ENCODE data around the gene C9orf78. TPM values are rescaled to one million over a fixed set of nuclear protein-coding genes. Genes with fewer than 3 reads are reported as not detected.
A peak's percentile ranks its signal among the peaks of the same experiment; 100 is the strongest.

C9orf78 gene
- total and polyA plus RNA-seq, 9 of the 15 experiments (the other 6 are each of a cell fraction or from before 2014, with no cell fraction given), result 94.6 to 266 (median 202) TPM

DNA sequence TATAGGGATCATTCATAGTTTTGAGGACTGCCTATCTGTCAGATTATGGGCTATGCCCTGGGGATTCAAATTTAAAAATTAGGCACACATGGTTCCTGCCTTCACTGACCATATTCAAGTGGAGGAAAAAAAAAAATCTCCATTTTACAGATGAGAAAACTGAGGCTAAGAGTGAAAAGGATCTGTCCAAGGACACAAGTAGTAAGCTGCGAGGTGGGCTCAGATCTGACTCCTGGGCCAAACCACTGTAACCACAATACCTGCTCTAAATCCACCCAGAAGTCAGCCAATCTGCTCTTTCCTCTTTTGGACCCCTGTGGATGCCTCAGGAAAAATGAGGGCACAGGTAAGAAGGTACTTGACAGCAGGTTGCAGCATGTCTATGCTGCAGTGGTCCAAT is 8.3 kb downstream of the C9orf78 start (continued):
- TF ChIP-seq POLR3A (IDR thresholded peaks at IDR 0.05; ENCODE audit: borderline replicate concordance, extremely low read depth, insufficient read depth, insufficient read length), result no peak
- TF ChIP-seq, protein P1, sequence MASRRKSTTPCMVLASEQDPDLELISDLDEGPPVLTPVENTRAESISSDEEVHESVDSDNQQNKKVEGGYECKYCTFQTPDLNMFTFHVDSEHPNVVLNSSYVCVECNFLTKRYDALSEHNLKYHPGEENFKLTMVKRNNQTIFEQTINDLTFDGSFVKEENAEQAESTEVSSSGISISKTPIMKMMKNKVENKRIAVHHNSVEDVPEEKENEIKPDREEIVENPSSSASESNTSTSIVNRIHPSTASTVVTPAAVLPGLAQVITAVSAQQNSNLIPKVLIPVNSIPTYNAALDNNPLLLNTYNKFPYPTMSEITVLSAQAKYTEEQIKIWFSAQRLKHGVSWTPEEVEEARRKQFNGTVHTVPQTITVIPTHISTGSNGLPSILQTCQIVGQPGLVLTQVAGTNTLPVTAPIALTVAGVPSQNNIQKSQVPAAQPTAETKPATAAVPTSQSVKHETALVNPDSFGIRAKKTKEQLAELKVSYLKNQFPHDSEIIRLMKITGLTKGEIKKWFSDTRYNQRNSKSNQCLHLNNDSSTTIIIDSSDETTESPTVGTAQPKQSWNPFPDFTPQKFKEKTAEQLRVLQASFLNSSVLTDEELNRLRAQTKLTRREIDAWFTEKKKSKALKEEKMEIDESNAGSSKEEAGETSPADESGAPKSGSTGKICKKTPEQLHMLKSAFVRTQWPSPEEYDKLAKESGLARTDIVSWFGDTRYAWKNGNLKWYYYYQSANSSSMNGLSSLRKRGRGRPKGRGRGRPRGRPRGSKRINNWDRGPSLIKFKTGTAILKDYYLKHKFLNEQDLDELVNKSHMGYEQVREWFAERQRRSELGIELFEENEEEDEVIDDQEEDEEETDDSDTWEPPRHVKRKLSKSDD (conservative IDR thresholded peaks at IDR 0.05; ENCODE audit: low read length), result no peak
- TF ChIP-seq, protein P2, sequence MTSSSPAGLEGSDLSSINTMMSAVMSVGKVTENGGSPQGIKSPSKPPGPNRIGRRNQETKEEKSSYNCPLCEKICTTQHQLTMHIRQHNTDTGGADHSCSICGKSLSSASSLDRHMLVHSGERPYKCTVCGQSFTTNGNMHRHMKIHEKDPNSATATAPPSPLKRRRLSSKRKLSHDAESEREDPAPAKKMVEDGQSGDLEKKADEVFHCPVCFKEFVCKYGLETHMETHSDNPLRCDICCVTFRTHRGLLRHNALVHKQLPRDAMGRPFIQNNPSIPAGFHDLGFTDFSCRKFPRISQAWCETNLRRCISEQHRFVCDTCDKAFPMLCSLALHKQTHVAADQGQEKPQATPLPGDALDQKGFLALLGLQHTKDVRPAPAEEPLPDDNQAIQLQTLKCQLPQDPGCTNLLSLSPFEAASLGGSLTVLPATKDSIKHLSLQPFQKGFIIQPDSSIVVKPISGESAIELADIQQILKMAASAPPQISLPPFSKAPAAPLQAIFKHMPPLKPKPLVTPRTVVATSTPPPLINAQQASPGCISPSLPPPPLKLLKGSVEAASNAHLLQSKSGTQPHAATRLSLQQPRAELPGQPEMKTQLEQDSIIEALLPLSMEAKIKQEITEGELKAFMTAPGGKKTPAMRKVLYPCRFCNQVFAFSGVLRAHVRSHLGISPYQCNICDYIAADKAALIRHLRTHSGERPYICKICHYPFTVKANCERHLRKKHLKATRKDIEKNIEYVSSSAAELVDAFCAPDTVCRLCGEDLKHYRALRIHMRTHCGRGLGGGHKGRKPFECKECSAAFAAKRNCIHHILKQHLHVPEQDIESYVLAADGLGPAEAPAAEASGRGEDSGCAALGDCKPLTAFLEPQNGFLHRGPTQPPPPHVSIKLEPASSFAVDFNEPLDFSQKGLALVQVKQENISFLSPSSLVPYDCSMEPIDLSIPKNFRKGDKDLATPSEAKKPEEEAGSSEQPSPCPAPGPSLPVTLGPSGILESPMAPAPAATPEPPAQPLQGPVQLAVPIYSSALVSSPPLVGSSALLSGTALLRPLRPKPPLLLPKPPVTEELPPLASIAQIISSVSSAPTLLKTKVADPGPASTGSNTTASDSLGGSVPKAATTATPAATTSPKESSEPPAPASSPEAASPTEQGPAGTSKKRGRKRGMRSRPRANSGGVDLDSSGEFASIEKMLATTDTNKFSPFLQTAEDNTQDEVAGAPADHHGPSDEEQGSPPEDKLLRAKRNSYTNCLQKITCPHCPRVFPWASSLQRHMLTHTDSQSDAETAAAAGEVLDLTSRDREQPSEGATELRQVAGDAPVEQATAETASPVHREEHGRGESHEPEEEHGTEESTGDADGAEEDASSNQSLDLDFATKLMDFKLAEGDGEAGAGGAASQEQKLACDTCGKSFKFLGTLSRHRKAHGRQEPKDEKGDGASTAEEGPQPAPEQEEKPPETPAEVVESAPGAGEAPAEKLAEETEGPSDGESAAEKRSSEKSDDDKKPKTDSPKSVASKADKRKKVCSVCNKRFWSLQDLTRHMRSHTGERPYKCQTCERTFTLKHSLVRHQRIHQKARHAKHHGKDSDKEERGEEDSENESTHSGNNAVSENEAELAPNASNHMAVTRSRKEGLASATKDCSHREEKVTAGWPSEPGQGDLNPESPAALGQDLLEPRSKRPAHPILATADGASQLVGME (CRISPR knock-in tag; IDR thresholded peaks at IDR 0.05), result no peak
- TF ChIP-seq GABPB1 (CRISPR knock-in tag; IDR thresholded peaks at IDR 0.05), result no peak
- TF ChIP-seq, protein P3, sequence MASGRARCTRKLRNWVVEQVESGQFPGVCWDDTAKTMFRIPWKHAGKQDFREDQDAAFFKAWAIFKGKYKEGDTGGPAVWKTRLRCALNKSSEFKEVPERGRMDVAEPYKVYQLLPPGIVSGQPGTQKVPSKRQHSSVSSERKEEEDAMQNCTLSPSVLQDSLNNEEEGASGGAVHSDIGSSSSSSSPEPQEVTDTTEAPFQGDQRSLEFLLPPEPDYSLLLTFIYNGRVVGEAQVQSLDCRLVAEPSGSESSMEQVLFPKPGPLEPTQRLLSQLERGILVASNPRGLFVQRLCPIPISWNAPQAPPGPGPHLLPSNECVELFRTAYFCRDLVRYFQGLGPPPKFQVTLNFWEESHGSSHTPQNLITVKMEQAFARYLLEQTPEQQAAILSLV (tag; IDR thresholded peaks at IDR 0.05), result no peak
- TF ChIP-seq, protein P4, sequence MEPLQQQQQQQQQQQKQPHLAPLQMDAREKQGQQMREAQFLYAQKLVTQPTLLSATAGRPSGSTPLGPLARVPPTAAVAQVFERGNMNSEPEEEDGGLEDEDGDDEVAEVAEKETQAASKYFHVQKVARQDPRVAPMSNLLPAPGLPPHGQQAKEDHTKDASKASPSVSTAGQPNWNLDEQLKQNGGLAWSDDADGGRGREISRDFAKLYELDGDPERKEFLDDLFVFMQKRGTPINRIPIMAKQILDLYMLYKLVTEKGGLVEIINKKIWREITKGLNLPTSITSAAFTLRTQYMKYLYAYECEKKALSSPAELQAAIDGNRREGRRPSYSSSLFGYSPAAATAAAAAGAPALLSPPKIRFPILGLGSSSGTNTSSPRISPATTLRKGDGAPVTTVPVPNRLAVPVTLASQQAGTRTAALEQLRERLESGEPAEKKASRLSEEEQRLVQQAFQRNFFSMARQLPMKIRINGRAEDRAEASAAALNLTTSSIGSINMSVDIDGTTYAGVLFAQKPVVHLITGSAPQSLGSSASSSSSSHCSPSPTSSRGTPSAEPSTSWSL (CRISPR knock-in tag; IDR thresholded peaks at IDR 0.05; ENCODE audit: borderline replicate concordance), result no peak
- TF ChIP-seq RCOR1 (IDR thresholded peaks at IDR 0.05; ENCODE audit: borderline replicate concordance in 1 of 2, low read depth in 2 of 2, low read length in 2 of 2), result peak in 1 of 2 experiments; percentile 65; a peak in 1 of 4 replicates
- no peak for TF ChIP-seq SIRT6 (IDR thresholded peaks at IDR 0.05; ENCODE audit: low read depth, low read length)
- no peak for TF ChIP-seq BMI1 (IDR thresholded peaks at IDR 0.05; ENCODE audit: low read length)
- peak; percentile 64; the same call in 1 of the 2 replicates for TF ChIP-seq ZNF140 (CRISPR knock-in tag; IDR thresholded peaks at IDR 0.05)
- TF ChIP-seq SIN3A (IDR thresholded peaks at IDR 0.05; ENCODE audit: borderline replicate concordance in 2 of 2, control insufficient read depth in 1 of 2, low read depth in 2 of 2, low read length in 2 of 2), result no peak
- TF ChIP-seq, protein P5, sequence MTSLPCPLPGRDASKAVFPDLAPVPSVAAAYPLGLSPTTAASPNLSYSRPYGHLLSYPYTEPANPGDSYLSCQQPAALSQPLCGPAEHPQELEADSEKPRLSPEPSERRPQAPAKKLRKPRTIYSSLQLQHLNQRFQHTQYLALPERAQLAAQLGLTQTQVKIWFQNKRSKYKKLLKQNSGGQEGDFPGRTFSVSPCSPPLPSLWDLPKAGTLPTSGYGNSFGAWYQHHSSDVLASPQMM (CRISPR knock-in tag; IDR thresholded peaks at IDR 0.05), result no peak
- no peak for TF ChIP-seq ZNF584 (CRISPR knock-in tag; IDR thresholded peaks at IDR 0.05; ENCODE audit: low read depth)
- TF ChIP-seq BACH1 (tag; IDR thresholded peaks at IDR 0.05), result no peak
